PC-3 (cell line): Measurements from ENCODE around the gene RIC1. TPM values are rescaled to one million over a fixed set of nuclear protein-coding genes. Genes with fewer than 3 reads are reported as not detected.
"Not testable (repeated sequence)": the region's sequence is repeated elsewhere in the genome, so short reads cannot be mapped to it uniquely, and the experiment has no call there.

ENCODE experiments used
- ATAC-seq: fragments of 200-7000 bp; cut with Tn5 transposase; 2 replicates; pipeline ENCODE4 v1.9.1; 2020; ENCODE audit warnings: mild to moderate bottlenecking, moderate library complexity
- BruUV-seq: library from RNA; stranded (reverse); fragments of 400-500 nt; replicated peaks from 2 replicates; lab custom pipeline; 2021; lab: Mats Ljungman, UMichigan
- CTCF ChIA-PET: fragments of 300-600 bp; sonication (Branson Sonifier 250); formaldehyde crosslinking; loops from one replicate; lab custom pipeline; 2022; ENCODE audit warnings: antibody characterized with exemption; lab: Charles Lee
- POLR2A ChIA-PET: fragments of 300-600 bp; sonication (Branson Sonifier 250); formaldehyde crosslinking; loops from one replicate; lab custom pipeline; 2022; ENCODE audit warnings: antibody characterized with exemption; ENCODE audit not compliant: unreplicated experiment; lab: Charles Lee
- DNase-seq: peaks from one replicate; pipeline ENCODE4 v3.0.0-alpha.2; 2015
- H2AFZ ChIP-seq: fragments of 300-600 bp; sonication (generic); 2 replicates; pipeline ENCODE4 v1.6.0; 2016; ENCODE audit warnings: antibody characterized with exemption, low read length
- H3F3A ChIP-seq: fragments of 300-600 bp; sonication (generic); one replicate; pipeline ENCODE4 v1.6.0; 2017; ENCODE audit warnings: antibody characterized with exemption, low read length, control low read depth, mild to moderate bottlenecking; ENCODE audit not compliant: unreplicated experiment
- H3K27ac ChIP-seq: fragments of 300-600 bp; sonication (generic); 2 replicates; pipeline ENCODE4 v1.5.1; 2016; ENCODE audit warnings: mild to moderate bottlenecking, low read length
- H3K27me3 ChIP-seq: fragments of 300-600 bp; sonication (generic); 2 replicates; pipeline ENCODE4 v1.6.1; 2016; ENCODE audit warnings: low read length, mixed read lengths
- H3K36me3 ChIP-seq: fragments of 300-600 bp; sonication (generic); 2 replicates; pipeline ENCODE4 v1.6.1; 2016; ENCODE audit warnings: low read depth, mixed run types, low read length, mixed read lengths
- H3K4me1 ChIP-seq: fragments of 300-600 bp; sonication (generic); 2 replicates; pipeline ENCODE4 v1.5.1; 2016; ENCODE audit warnings: low read length; ENCODE audit not compliant: insufficient read depth
- H3K4me2 ChIP-seq: fragments of 300-600 bp; sonication (generic); 2 replicates; pipeline ENCODE4 v1.6.0; 2016; ENCODE audit warnings: low read length
- H3K4me3 ChIP-seq: fragments of 300-600 bp; sonication (generic); 2 replicates; pipeline ENCODE4 v1.5.1; 2016; ENCODE audit warnings: mild to moderate bottlenecking, low read length, mixed read lengths
- H3K79me2 ChIP-seq: fragments of 300-600 bp; sonication (generic); 2 replicates; pipeline ENCODE4 v1.6.1; 2017; ENCODE audit warnings: low read length, mixed read lengths
- H3K9ac ChIP-seq: fragments of 300-600 bp; sonication (generic); 2 replicates; pipeline ENCODE4 v1.6.0; 2016; ENCODE audit warnings: mild to moderate bottlenecking, low read length
- H3K9me2 ChIP-seq: fragments of 300-600 bp; sonication (generic); replicated peaks from 2 replicates; pipeline ENCODE4 v1.6.1; 2016; ENCODE audit warnings: mixed run types, low read length, mixed read lengths
- H3K9me3 ChIP-seq: fragments of 300-600 bp; sonication (generic); 2 replicates; pipeline ENCODE4 v1.6.1; 2016; ENCODE audit warnings: low read length, mixed read lengths
- H4K20me1 ChIP-seq: fragments of 300-600 bp; sonication (generic); 2 replicates; pipeline ENCODE4 v1.6.1; 2016; ENCODE audit warnings: low read length, mixed read lengths
- CTCF ChIP-seq: fragments of 300-600 bp; sonication (generic); conservative IDR thresholded peaks from 2 replicates; pipeline ENCODE4 v1.5.1; 2017; ENCODE audit warnings: antibody characterized with exemption, low read depth, mild to moderate bottlenecking, low read length
- EZH2 ChIP-seq: fragments of 300-600 bp; sonication (generic); IDR thresholded peaks from one replicate; pipeline ENCODE4 v1.6.1; 2017; ENCODE audit warnings: antibody characterized with exemption, mild to moderate bottlenecking, low read length; ENCODE audit not compliant: unreplicated experiment
- EZH2phosphoT487 ChIP-seq: fragments of 300-600 bp; sonication (generic); IDR thresholded peaks from 2 replicates; pipeline ENCODE4 v1.6.1; 2018; ENCODE audit warnings: mild to moderate bottlenecking, antibody characterized with exemption, low read length, borderline replicate concordance
- intact Hi-C: fragments of 100-400 bp; cut with micrococcal nuclease; formaldehyde crosslinking; loops from 2 replicates; pipeline ENCODE4 v1.9.0; 2023
- total RNA-seq: library from RNA; depleted of rRNA; stranded (reverse); fragments of >200 nt; gene quantifications from 2 replicates; pipeline ENCODE4 v1.2.3, GENCODE V29; 2014

Gene RIC1
- total RNA-seq, 1 experiment from 2014 or later, result 16.0 TPM

- POLR2A ChIA-PET, result no interaction called here
- H3K9me3 ChIP-seq, result no peaks in the 10 kb centered on the region
- no peaks in the 10 kb centered on the region for H3K27me3 ChIP-seq
- no peaks in the 10 kb centered on the region for H3F3A ChIP-seq
- no peaks in the 10 kb centered on the region for H3K9me2 ChIP-seq
- DNase-seq (no peak), ATAC-seq (no peak)
- peaks cover 18% of the 10 kb centered on the region for H3K4me1 ChIP-seq
- H3K4me2 ChIP-seq, result no peak overlapping the region
- no peak overlapping the region for H3K27ac ChIP-seq
- no peak overlapping the region for H3K9ac ChIP-seq
- no peak overlapping the region for H2AFZ ChIP-seq
- CTCF ChIA-PET, result no interaction called here
- no TSS peak for BruUV-seq
- H3K36me3 ChIP-seq, result no peaks in the 10 kb centered on the region
- TF ChIP-seq EZH2phosphoT487 (no peak), CTCF (no peak), EZH2 (no peak)
- no peak overlapping the region for H3K4me3 ChIP-seq
- intact Hi-C loops, result no loop called here
- H3K79me2 ChIP-seq, result no peaks in the 10 kb centered on the region
- no peaks in the 10 kb centered on the region for H4K20me1 ChIP-seq
Observed at GRCh38 chr9:5580650-5581049, 48.3 kb upstream of the RIC1 start.

DNA sequence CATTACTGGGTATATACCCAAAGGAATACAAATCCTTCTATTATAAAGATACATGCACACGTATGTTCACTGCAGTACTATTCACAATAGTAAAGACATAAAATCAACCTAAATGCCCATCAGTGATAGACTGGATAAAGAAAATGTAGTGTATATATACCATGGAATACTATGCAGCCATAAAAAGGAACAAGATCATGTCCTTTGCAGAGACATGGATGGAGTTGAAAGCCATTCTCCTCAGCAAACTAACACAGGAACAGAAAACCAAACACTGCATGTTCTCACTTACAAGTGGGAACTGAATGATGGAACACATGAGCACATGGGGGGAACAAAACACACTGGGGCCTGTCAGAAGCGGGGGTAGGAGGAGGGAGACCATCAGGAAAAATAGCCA is 47.2 kb upstream of the RIC1 start:
- H3K9ac ChIP-seq, H3K36me3 ChIP-seq, H3K4me2 ChIP-seq, ATAC-seq, H3K27ac ChIP-seq, H3K79me2 ChIP-seq, H3K4me3 ChIP-seq, BruUV-seq, POLR2A ChIA-PET, H3K9me3 ChIP-seq, H3F3A ChIP-seq, H3K9me2 ChIP-seq, H2AFZ ChIP-seq, H3K27me3 ChIP-seq, DNase-seq, CTCF ChIA-PET, H4K20me1 ChIP-seq: not testable (repeated sequence)
- intact Hi-C loops, result loop anchor here (2.0 kb wide), 1 partner anchor 71 kb away; the partner anchor contains the start of gene PDCD1LG2
- peaks cover 24% of the 10 kb centered on the region for H3K4me1 ChIP-seq

DNA sequence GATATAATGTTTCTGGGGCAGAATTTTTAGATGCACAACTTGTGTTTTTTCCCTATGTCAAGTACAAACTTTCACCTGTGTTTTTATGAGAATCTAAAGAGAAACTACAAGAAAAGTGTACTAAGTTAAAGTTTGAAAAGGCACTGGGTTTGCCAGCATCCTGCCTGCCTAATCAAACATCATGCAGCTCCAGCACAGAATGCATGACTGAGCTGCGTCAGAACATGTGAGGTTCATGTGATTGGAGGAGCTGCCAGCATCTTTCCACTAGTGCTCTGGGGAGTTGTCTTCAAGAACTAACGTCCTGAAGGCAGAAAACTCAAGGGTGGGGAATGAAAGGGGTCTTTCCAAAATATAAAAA is 46.1 kb upstream of the RIC1 start:
- no peak for DNase-seq
- CTCF ChIA-PET, result no interaction called here
- no peak for TF ChIP-seq EZH2phosphoT487
- TF ChIP-seq EZH2, result no peak
- TF ChIP-seq CTCF, result no peak
- H3K27me3 ChIP-seq, result no peaks in the 10 kb centered on the region
- peak overlapping the region; percentile 28 for H3K27ac ChIP-seq
- H3K4me3 ChIP-seq, result no peak overlapping the region
- no peak overlapping the region for H3K9ac ChIP-seq
- no peaks in the 10 kb centered on the region for H3K36me3 ChIP-seq
- intact Hi-C loops, result loop anchor here (2.0 kb wide), 1 partner anchor 72 kb away; the partner anchor contains the start of gene PDCD1LG2
- H3K9me2 ChIP-seq, result no peaks in the 10 kb centered on the region
- no peaks in the 10 kb centered on the region for H3F3A ChIP-seq
- ATAC-seq, result peak; percentile 42
- no peaks in the 10 kb centered on the region for H3K9me3 ChIP-seq
- H3K4me1 ChIP-seq, result peaks cover 34% of the 10 kb centered on the region
- POLR2A ChIA-PET, result no interaction called here
- H3K79me2 ChIP-seq, result no peaks in the 10 kb centered on the region
- H4K20me1 ChIP-seq, result no peaks in the 10 kb centered on the region
- no TSS peak for BruUV-seq
- H3K4me2 ChIP-seq, result peak overlapping the region; percentile 21; the same call in 1 of the 2 replicates
- H2AFZ ChIP-seq, result no peak overlapping the region
